Superior temporal gyrus (tissue), 1 donor: Measurements from ENCODE around the gene RADIL.

Experiments
- DNase-seq: peaks from one replicate; pipeline ENCODE4 v3.0.0-alpha.2; 2016; ENCODE audit errors: extremely low spot score

RADIL gene

DNA sequence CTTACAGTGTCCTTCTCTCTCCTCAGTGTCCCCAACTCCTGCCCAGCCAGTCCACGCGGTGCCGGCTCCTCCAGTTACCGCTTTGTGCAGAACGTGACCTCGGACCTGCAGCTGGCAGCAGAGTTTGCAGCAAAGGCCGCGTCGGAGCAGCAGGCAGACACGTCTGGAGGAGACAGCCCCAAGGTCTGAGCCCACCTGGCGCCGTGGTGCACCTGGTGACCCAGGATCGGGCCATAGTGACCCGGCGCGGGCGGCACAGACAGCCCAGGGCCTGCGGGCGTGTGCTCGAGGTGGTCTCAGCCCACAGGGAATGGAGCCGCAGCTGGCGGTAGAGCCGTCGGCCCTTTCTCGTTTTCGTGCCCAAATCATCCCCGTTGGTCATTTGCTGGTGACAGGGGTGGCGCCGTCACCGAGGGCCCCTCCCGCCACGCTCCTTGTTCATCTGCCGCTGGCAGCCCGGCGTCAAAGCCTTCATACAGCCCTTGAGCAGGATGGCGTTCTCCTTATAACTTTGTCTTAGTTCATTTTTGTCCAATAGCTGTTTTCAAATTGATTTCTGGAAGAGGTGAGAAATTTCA lies 129.0 kb downstream of the RADIL start:
- DNase-seq: no peak

DNA sequence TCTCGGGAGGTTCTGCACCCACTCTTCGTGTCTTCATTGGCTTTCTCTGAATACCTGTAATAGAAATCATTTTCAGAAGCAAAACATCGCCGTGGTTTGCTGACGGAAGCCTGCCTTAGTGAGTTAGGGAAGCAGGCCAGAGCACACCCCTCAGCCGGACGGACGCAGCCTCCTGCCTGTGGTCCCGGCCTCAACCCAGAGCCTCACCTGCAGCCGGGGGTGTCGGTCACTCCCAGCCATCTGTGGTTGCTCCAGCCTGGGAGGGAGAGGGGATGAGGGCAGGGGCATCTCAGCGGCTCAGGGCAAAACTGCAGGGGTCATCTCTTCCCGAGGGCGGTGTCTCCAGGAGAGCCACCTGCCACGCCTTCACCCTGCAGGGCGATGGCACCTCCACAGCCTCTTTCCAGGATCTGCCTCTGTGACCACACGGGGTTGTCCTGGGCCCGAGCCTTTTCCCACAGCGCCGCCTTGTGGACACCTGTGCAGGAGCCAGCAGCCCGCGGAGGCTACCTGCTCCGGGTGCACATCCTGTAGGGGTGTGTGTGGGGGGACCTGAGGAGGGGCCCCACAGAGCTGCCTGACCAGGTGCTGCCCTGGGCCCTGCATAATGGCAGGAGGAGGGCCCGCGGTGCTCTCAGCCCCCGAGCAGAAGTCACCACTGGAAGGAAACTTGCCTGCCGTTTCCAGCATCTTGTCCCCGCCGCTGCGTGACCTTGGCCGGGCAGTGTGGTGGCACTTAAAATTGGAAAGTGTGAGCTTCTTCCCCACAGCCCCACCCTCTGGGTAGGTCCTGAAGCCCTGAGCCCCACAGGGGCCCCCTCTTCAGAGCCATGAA lies 129.7 kb downstream of the RADIL start:
- peak; percentile 82 for DNase-seq

DNA sequence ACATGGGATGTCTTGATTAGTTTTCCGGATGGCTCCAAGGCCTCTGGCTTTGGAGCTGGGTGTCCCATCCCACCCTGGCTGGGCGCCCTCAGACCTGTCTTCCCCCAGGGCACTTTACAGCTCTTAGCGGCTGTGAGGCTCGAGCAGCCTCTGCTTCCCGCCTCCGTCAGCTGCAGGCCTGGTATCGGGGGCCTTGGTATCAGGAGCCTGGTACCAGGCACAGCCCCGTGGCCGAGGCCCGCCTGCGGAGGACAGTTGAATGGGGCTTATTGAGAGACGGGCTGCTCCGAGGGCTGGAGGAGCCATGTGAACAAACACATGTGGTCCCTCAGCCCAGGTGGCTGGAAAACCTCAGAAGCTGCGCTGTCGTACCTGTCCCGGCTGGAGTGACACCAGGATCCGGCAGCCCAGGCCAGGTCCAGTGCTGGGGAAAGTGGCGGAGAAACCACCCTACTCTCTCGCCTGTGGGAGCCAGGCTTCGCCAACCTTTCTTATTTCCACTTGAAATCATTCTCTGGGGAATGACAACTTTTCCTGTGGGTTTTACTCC lies 132.0 kb downstream of the RADIL start:
- DNase-seq: peak; percentile 71

DNA sequence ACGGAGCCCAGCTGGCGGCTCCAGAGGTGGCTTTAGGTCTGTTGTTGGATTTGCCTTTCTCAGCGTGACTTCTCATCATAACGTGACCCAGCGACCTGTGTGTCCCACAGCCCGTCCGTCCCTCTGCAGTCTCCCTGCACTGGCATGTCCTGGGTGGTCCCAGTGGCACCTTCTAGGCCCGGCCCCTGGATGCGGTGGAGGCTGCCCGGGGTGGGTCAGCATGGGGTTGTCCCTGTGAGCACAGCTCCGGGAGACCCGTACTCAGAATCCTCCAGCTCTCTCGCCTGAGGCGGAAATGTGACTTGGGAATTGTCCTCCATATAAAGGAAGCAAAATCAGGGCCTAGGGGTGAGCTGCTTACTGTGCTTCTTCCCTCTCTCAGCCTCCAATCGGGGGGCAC lies 133.7 kb downstream of the RADIL start:
- DNase-seq: no peak

DNA sequence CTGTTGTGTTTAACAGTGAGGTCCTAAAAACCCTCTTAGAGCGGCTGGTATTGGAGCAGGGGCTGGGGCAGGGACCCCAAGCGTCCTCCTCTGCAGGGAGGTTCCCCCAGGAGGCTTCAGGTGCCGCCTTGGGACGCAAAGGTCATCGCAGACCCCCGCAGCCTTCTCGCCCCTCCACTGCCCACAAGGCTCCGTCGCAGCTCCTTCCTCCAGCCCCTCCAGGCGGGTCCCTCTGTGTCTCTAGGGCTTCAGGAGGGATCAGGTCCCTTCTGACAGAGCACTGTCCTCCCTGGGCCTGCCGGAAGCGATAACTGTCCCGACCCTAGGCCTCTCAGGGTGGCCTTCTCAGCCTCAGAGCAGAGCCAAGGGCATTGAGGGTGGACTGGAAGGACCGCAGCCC lies 134.2 kb downstream of the RADIL start:
- DNase-seq: no peak
